OCI-LY3 (cell line): ENCODE results near the gene MUCL3.

ENCODE experiments used
- H2AFZ ChIP-seq: fragments of 200-600, 300-600 bp; shearing (Covaris generic); 2 replicates; pipeline ENCODE4 v1.6.0; 2014; ENCODE audit warnings: antibody characterized with exemption, low read depth, low read length
- H3K27ac ChIP-seq: fragments of 200-600, 300-600 bp; sonication (generic); 2 replicates; pipeline ENCODE4 v1.5.1; 2014; ENCODE audit warnings: mild to moderate bottlenecking, low read length, moderate library complexity, mixed read lengths
- H3K27me3 ChIP-seq: fragments of 200-600, 300-600 bp; sonication (generic); 2 replicates; pipeline ENCODE4 v1.6.1; 2014; ENCODE audit warnings: low read depth, low read length, mixed read lengths
- H3K36me3 ChIP-seq: fragments of 200-600, 300-600 bp; sonication (generic); replicated peaks from 2 replicates; pipeline ENCODE3; 2014; ENCODE audit warnings: low read depth, low read length, mixed read lengths
- H3K4me1 ChIP-seq: fragments of 300-600, 200-600 bp; sonication (generic); 2 replicates; pipeline ENCODE4 v1.6.1; 2014; ENCODE audit warnings: low read length, mixed read lengths
- H3K4me2 ChIP-seq: fragments of 200-600, 300-600 bp; sonication (generic); 2 replicates; pipeline ENCODE4 v1.6.1; 2014; ENCODE audit warnings: low read length, mixed read lengths
- H3K4me3 ChIP-seq: fragments of 300-600, 200-600 bp; sonication (generic); 2 replicates; pipeline ENCODE4 v1.5.1; 2014; ENCODE audit warnings: antibody characterized with exemption, mild to moderate bottlenecking, low read length, moderate library complexity
- H3K79me2 ChIP-seq: fragments of 300-600, 200-600 bp; shearing (Covaris generic); 2 replicates; pipeline ENCODE4 v1.6.1; 2014; ENCODE audit warnings: mild to moderate bottlenecking, low read length, mixed read lengths
- H3K9ac ChIP-seq: fragments of 300-600, 200-600 bp; shearing (Covaris generic); 2 replicates; pipeline ENCODE4 v1.6.0; 2014; ENCODE audit warnings: mild to moderate bottlenecking, low read length, moderate library complexity
- H3K9me3 ChIP-seq: fragments of 200-600, 300-600 bp; shearing (Covaris generic); 2 replicates; pipeline ENCODE4 v1.6.1; 2014; ENCODE audit warnings: low read length, mixed read lengths; ENCODE audit not compliant: insufficient read depth
- H4K20me1 ChIP-seq: fragments of 200-600, 300-600 bp; sonication (generic); 2 replicates; pipeline ENCODE4 v1.6.1; 2016; ENCODE audit warnings: low read length, mixed read lengths; ENCODE audit not compliant: insufficient read depth
- CTCF ChIP-seq: fragments of 200-600, 300-600 bp; sonication (generic); IDR thresholded peaks from 2 replicates; pipeline ENCODE4 v1.5.1; 2014; ENCODE audit warnings: antibody characterized with exemption, low read length, low read depth
- EZH2phosphoT487 ChIP-seq: fragments of 200-600 bp; shearing (Covaris generic); IDR thresholded peaks from 2 replicates; pipeline ENCODE4 v1.6.1; 2018; ENCODE audit warnings: antibody characterized with exemption, mixed run types, low read depth

MUCL3 gene

DNA sequence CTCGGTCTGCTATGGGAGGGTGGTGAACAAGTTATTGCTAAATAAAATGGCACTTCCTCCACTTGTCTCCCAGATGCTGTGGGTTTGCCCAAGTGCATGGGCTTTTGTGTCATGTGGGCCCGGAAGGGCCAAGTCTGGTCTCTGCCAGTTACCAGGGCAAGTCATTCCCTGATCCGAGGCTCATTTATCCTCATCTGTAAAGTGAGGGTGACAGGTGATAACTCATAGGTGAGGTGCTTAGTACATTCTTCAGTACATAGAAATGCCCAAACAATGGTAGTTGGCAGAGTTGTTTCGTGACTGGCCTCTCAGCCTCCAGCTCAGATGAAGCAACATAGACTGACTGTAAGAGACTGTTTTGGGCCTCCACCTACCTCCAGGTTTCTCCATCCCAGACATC, 2.0 kb upstream of the MUCL3 start:
- H3K79me2 ChIP-seq: no peaks in the 10 kb centered on the region
- H3K4me1 ChIP-seq: peaks cover 15% of the 10 kb centered on the region
- no peaks in the 10 kb centered on the region for H3K9me3 ChIP-seq
- 0 out of 2 replicates have a peak, but pooled peaks cover 4% of the 10 kb centered on the region for H3K27me3 ChIP-seq
- no peak overlapping the region for H3K27ac ChIP-seq
- H2AFZ ChIP-seq: no peak overlapping the region
- no peak overlapping the region for H3K4me2 ChIP-seq
- H3K9ac ChIP-seq: no peak overlapping the region
- no peaks in the 10 kb centered on the region for H3K36me3 ChIP-seq
- TF ChIP-seq EZH2phosphoT487 (no peak), CTCF (no peak)
- H3K4me3 ChIP-seq: no peak overlapping the region
- H4K20me1 ChIP-seq: no peaks in the 10 kb centered on the region

DNA sequence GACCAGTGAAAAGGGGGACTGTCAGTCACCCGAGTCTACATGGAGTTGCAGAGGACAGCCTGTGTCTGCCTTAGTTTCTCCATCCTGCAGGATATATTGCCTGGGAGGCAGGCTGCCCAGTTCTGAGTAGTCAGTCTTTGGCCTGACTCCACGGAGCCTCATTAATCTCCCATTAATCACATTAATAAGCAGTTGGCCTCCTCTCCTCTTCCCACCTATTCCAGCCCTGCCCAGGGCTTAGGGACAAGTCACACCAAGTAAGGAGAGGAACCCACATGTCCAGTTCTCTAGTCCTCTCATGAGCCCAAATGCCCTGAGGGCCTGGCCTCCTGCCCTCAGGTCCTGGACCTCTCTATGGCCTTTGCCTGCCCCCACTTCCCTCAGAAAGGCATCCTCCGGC, 1.3 kb upstream of the MUCL3 start:
- H3K27me3 ChIP-seq: 0 out of 2 replicates have a peak, but pooled peaks cover 4% of the 10 kb centered on the region
- no peak overlapping the region for H2AFZ ChIP-seq
- H4K20me1 ChIP-seq: no peaks in the 10 kb centered on the region
- no peak overlapping the region for H3K4me3 ChIP-seq
- H3K4me1 ChIP-seq: peaks cover 15% of the 10 kb centered on the region
- H3K9me3 ChIP-seq: no peaks in the 10 kb centered on the region
- no peak overlapping the region for H3K27ac ChIP-seq
- H3K9ac ChIP-seq: no peak overlapping the region
- no peaks in the 10 kb centered on the region for H3K36me3 ChIP-seq
- no peak for TF ChIP-seq CTCF
- no peak for TF ChIP-seq EZH2phosphoT487
- H3K4me2 ChIP-seq: no peak overlapping the region
- H3K79me2 ChIP-seq: no peaks in the 10 kb centered on the region

DNA sequence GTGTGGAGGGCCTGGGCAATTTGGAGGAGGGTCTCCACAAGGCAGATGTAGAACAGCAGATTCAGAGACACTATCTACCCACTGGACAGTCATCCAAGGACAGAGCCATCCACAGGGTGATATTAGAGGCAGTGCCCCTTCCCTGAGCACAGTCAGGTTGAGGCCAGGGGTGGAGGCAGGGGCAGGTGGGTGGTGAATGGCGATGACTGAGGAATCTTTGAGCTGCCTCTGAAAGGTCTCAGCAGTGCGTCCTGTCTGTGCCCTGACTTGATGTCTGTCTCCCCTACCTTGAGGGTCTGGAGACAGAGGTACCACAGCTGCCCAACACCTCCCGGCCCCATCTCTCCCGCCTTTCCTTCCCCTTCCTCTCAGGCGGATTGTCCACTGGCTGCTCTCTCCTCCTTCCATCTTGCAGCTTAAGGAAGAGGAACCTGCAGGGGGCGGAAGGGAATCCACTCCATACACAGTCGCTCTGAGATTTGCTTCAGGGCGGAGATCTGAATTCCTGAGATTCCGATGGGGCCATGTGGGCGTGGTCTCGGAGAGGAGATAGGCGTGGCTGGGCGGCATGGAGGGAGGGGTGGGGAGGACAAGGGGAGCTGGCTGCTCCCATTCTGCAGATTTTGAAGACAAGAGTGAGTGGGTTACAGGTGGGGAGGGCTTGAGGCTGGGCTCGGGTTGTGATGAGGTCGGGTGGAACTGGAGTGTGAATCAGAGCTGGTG, 1.7 kb downstream of the MUCL3 start:
- H3K4me1 ChIP-seq: peaks cover 18% of the 10 kb centered on the region
- no peaks in the 10 kb centered on the region for H3K79me2 ChIP-seq
- no peak overlapping the region for H3K4me3 ChIP-seq
- 0 out of 2 replicates have a peak, but pooled peaks cover 4% of the 10 kb centered on the region for H3K27me3 ChIP-seq
- no peaks in the 10 kb centered on the region for H3K9me3 ChIP-seq
- H3K36me3 ChIP-seq: no peaks in the 10 kb centered on the region
- H3K4me2 ChIP-seq: no peak overlapping the region
- H3K27ac ChIP-seq: no peak overlapping the region
- no peaks in the 10 kb centered on the region for H4K20me1 ChIP-seq
- H3K9ac ChIP-seq: no peak overlapping the region
- TF ChIP-seq CTCF (no peak), EZH2phosphoT487 (no peak)
- no peak overlapping the region for H2AFZ ChIP-seq

- H3K9ac ChIP-seq: no peak overlapping the region
- peaks cover 18% of the 10 kb centered on the region for H3K4me1 ChIP-seq
- no peak overlapping the region for H2AFZ ChIP-seq
- no peaks in the 10 kb centered on the region for H4K20me1 ChIP-seq
- no peaks in the 10 kb centered on the region for H3K79me2 ChIP-seq
- H3K27ac ChIP-seq: no peak overlapping the region
- H3K36me3 ChIP-seq: no peaks in the 10 kb centered on the region
- TF ChIP-seq CTCF (no peak), EZH2phosphoT487 (no peak)
- H3K27me3 ChIP-seq: 0 out of 2 replicates have a peak, but pooled peaks cover 4% of the 10 kb centered on the region
- H3K4me3 ChIP-seq: no peak overlapping the region
- no peaks in the 10 kb centered on the region for H3K9me3 ChIP-seq
- no peak overlapping the region for H3K4me2 ChIP-seq
Observed at GRCh38 chr6:30944051-30944450, 3.3 kb downstream of the MUCL3 start.
